A549 (cell line): ENCODE measurements around the gene SRI. TPM values are rescaled to one million over a fixed set of nuclear protein-coding genes. Genes with fewer than 3 reads are reported as not detected.

ENCODE experiments used
- ATAC-seq, 2 experiments: fragments of 200-7000 bp in 1 of 2; fragments of >200 bp in 1 of 2; cut with Nextera tagmentation in 1 of 2; cut with Tn5 transposase in 1 of 2; 3 replicates each; pipeline versions ENCODE4 v1.8.0 to v1.9.1; 2018 to 2020; ENCODE audit warnings: mild to moderate bottlenecking in 1 of 2, moderate library complexity in 1 of 2
- CTCF ChIA-PET: fragments of 300-600 bp; sonication (Branson Sonifier 250); formaldehyde crosslinking; extraction: SDS; loops from one replicate; lab custom pipeline; 2021; ENCODE audit warnings: antibody characterized with exemption, inconsistent platforms; lab: Yijun Ruan, JAX
- POLR2A ChIA-PET: fragments of 350-600 bp; formaldehyde crosslinking; extraction: SDS; loops from one replicate; lab custom pipeline; 2021; ENCODE audit warnings: antibody characterized with exemption, inconsistent platforms; lab: Yijun Ruan, JAX
- DNase-seq, 2 experiments: peaks; one replicate each; pipeline versions ENCODE4 v3.0.0 to v3.0.0-alpha.2; 2011 to 2016; ENCODE audit warnings: low read depth in 1 of 2, low spot score in 1 of 2
- FAIRE-seq: peaks from 2 replicates; lab custom pipeline; 2011; peaks lifted over from hg19 to GRCh38; lab: Jason Lieb, UNC
- H3K27ac ChIP-seq, 2 experiments: fragments of >200 bp; sonication (Bioruptor Twin); formaldehyde crosslinking; 3 replicates each; pipeline ENCODE4 v1.5.1; 2016 to 2017
- H3K4me1 ChIP-seq: fragments of >200 bp; sonication (Bioruptor Twin); formaldehyde crosslinking; 3 replicates; pipeline ENCODE4 v1.6.1; 2016
- H3K4me2 ChIP-seq: fragments of >200 bp; sonication (Bioruptor Twin); formaldehyde crosslinking; 3 replicates; pipeline ENCODE4 v1.6.1; 2016
- H3K4me3 ChIP-seq: fragments of >200 bp; sonication (Bioruptor Twin); formaldehyde crosslinking; 3 replicates; pipeline ENCODE4 v1.5.1; 2016
- H3K9me3 ChIP-seq: fragments of >200 bp; sonication (Bioruptor Twin); formaldehyde crosslinking; 3 replicates; pipeline ENCODE4 v1.6.1; 2016
- BHLHE40 ChIP-seq: IDR thresholded peaks from 2 replicates; pipeline ENCODE4 v1.6.1; 2012; ENCODE audit warnings: low read depth, low read length, inconsistent platforms
- CBX2 ChIP-seq: fragments of 200-600 bp; sonication (generic); IDR thresholded peaks from 2 replicates; pipeline ENCODE4 v1.6.1; 2016; ENCODE audit warnings: low read depth, mild to moderate bottlenecking, borderline replicate concordance
- CEBPB ChIP-seq, 2 experiments: fragments of >200 bp in 1 of 2; sonication (Bioruptor Twin) in 1 of 2; formaldehyde crosslinking in 1 of 2; IDR thresholded peaks; 2 replicates each; pipeline ENCODE4 v1.6.1; 2012 to 2016
- CTCF ChIP-seq: fragments of >200 bp; sonication (Bioruptor Twin); formaldehyde crosslinking; IDR thresholded peaks from 3 replicates; pipeline ENCODE4 v1.5.1; 2016
- E2F6 ChIP-seq: IDR thresholded peaks from 2 replicates; pipeline ENCODE4 v1.6.1; 2012; ENCODE audit warnings: low read depth, borderline replicate concordance
- EHF ChIP-seq: fragments of 250-450 bp; sonication (Bioruptor Pico); IDR thresholded peaks from 2 replicates; pipeline ENCODE4 v1.5.0; 2020; ENCODE audit warnings: mild to moderate bottlenecking
- EP300 ChIP-seq, 2 experiments: fragments of >200 bp; sonication (Bioruptor Twin); formaldehyde crosslinking; IDR thresholded peaks; 2 replicates in 1 of 2; 3 replicates in 1 of 2; pipeline ENCODE4 v1.6.1; 2016 to 2017
- GATA3 ChIP-seq: IDR thresholded peaks from 2 replicates; pipeline ENCODE4 v1.6.1; 2012; ENCODE audit warnings: borderline replicate concordance
- HDAC2 ChIP-seq: fragments of 200-600 bp; sonication (generic); IDR thresholded peaks from 2 replicates; pipeline ENCODE4 v1.6.1; 2016
- HOXA7 ChIP-seq: fragments of 250-450 bp; sonication (Bioruptor Pico); IDR thresholded peaks from 2 replicates; pipeline ENCODE4 v1.5.0; 2020; ENCODE audit warnings: mild to moderate bottlenecking, moderate library complexity
- HOXB13 ChIP-seq: fragments of 250-450 bp; sonication (Bioruptor Pico); IDR thresholded peaks from 2 replicates; pipeline ENCODE4 v1.5.0; 2020; ENCODE audit warnings: low read depth, mild to moderate bottlenecking, moderate library complexity
- MAFK ChIP-seq: fragments of 450-650 bp; IDR thresholded peaks from 2 replicates; pipeline ENCODE4 v1.6.1; 2014; ENCODE audit not compliant: partially characterized antibody
- MYC ChIP-seq: IDR thresholded peaks from 2 replicates; pipeline ENCODE4 v1.6.1; 2012; ENCODE audit warnings: mild to moderate bottlenecking, inconsistent platforms, low read length, improper control_type of control experiment, borderline replicate concordance
- NFE2L2 ChIP-seq: fragments of 150-350 bp; conservative IDR thresholded peaks from 2 replicates; pipeline ENCODE4 v1.6.1; 2014; ENCODE audit warnings: low read length
- NR3C1 ChIP-seq: fragments of >200 bp; sonication (Bioruptor Twin); formaldehyde crosslinking; IDR thresholded peaks from 3 replicates; pipeline ENCODE4 v1.6.1; 2017
- POLR2AphosphoS2 ChIP-seq: conservative IDR thresholded peaks from 2 replicates; pipeline ENCODE4 v1.6.1; 2012; ENCODE audit warnings: low read length, improper control_type of control experiment, inconsistent platforms
- RNF2 ChIP-seq: fragments of 200-600 bp; sonication (generic); IDR thresholded peaks from 2 replicates; pipeline ENCODE4 v1.6.1; 2016; ENCODE audit warnings: low read depth, mild to moderate bottlenecking, antibody characterized with exemption, moderate library complexity, borderline replicate concordance
- SMC3 ChIP-seq: fragments of >200 bp; sonication (Bioruptor Twin); formaldehyde crosslinking; IDR thresholded peaks from 3 replicates; pipeline ENCODE4 v1.6.1; 2018; ENCODE audit warnings: inconsistent platforms
- TP53 ChIP-seq: fragments of 250-450 bp; sonication (Bioruptor Pico); IDR thresholded peaks from 2 replicates; pipeline ENCODE4 v1.5.0; 2021; ENCODE audit warnings: mild to moderate bottlenecking, moderate library complexity
- ZC3H11A ChIP-seq: fragments of 450-650 bp; IDR thresholded peaks from 2 replicates; pipeline ENCODE4 v1.6.1; 2014; ENCODE audit warnings: antibody characterized with exemption, mild to moderate bottlenecking
- ZSCAN20 ChIP-seq: fragments of 250-450 bp; sonication (Bioruptor Pico); IDR thresholded peaks from 2 replicates; pipeline ENCODE4 v1.8.0; 2022; ENCODE audit warnings: mild to moderate bottlenecking, moderate library complexity
- WGBS: methylation state at CpG from one replicate; pipeline ENCODE4 v1.1.6; 2017; ENCODE audit errors: missing lambda C conversion rate; 5-methylcytosine and 5-hydroxymethylcytosine counted together
- polyA plus RNA-seq, 4 experiments: library from polyadenylated mRNA; depleted of rRNA in 3 of 4; stranded (reverse); fragments of >200 nt; fragmentation: RNase III in 1 of 4; extraction: RNeasy Plus Mini Kit Qiagen cat#74134 plus additional on column Dnase treatment in 1 of 4; gene quantifications; 2 replicates in 3 of 4; 3 replicates in 1 of 4; pipeline ENCODE4 v1.2.3, GENCODE V29; 2011 to 2017
- TF ChIP-seq, protein P1 (sequence below): fragments of 200-600 bp; sonication (generic); IDR thresholded peaks from 2 replicates; pipeline ENCODE4 v1.6.1; 2016; ENCODE audit warnings: antibody characterized with exemption, mild to moderate bottlenecking, moderate library complexity
- TF ChIP-seq, protein P2 (sequence below): IDR thresholded peaks from 2 replicates; pipeline ENCODE4 v1.6.1; 2012

SRI gene
- polyA plus RNA-seq, 2 of the 4 experiments (the other 2 are of a cell fraction), result 87.2 to 164 TPM

DNA sequence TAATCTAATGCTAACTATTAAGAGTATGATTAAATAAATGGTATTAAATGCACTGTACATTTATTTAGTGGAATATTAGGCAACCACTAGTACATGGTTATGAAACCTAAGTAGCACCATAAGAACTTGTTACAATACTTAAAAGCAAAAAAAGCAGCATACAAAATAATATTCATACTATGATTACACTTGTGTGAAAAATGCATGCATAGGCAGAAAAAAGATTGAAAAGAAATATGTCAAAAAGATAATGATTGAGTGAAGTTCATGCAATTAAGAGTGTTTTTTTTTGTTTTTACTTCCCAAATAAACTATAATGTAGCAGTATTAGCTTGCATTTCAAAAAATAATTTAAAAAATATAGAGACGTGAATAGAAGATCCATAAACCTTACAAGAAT is 20.0 kb upstream of the SRI start:
- WGBS, result 81% methylated on average over 1 of the region's 1 CpG
- DNase-seq (no peak), FAIRE-seq (no peak), ATAC-seq (no peak)
- ChIA-PET POLR2A (no interaction called here), CTCF (interaction anchor here (1.0 kb wide), 1 partner anchor 16 kb away, joined by 3 read pairs; no protein-coding TSS in a partner anchor)
- peak; percentile 51 for TF ChIP-seq MAFK
- TF ChIP-seq RNF2, result no peak
- H3K4me1 ChIP-seq, result no peaks in the 10 kb centered on the region
- no peak overlapping the region for H3K4me3 ChIP-seq
- H3K4me2 ChIP-seq, result no peak overlapping the region
- no peak overlapping the region for H3K27ac ChIP-seq
- no peaks in the 10 kb centered on the region for H3K9me3 ChIP-seq

DNA sequence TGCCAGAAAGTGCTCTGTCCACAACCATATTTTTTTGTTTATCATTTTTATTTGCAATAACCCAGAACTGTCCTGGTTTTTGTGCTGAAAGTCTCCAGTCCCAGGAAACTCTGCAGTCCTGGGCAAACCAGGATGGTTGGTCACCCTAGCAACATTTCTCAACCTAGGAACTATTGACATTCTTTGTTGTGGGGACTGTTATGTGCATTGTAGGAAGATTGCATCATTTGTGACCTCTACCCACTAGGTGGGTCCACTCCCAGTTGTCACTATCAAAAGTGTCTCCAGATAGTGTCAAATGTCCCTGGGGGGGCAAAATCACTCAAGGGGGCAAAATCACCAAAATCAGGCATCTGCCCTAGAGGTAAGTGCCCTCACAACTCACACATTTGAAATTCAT is 14.0 kb upstream of the SRI start:
- peaks cover 8% of the 10 kb centered on the region; the same call in 1 of the 3 replicates for H3K4me1 ChIP-seq
- peaks cover 4% of the 10 kb centered on the region; the same call in 1 of the 3 replicates for H3K9me3 ChIP-seq
- FAIRE-seq, result no peak
- no peak overlapping the region for H3K4me3 ChIP-seq
- H3K27ac ChIP-seq, result 0 out of 6 replicates have a peak overlapping the region, but pooled peaks of 1 of the 2 experiments have one; percentile 32
- ATAC-seq, result peak; percentile 46 to 71; a peak in 3 of 6 replicates
- ChIA-PET CTCF (no interaction called here), POLR2A (interaction anchor here (0.6 kb wide), 1 partner anchor 13 kb away, joined by 3 read pairs; no protein-coding TSS in a partner anchor)
- peak in 1 of 2 experiments; percentile 20 for DNase-seq
- H3K4me2 ChIP-seq, result no peak overlapping the region
- TF ChIP-seq ZSCAN20 (CRISPR knock-in tag) (no peak), CEBPB (IDR thresholded peaks at IDR 0.05) (peak in 1 of 2 experiments; percentile 35; a peak in 1 of 4 replicates), CTCF (no peak)

GRCh38 chr7:88230646-88231045 is 10.8 kb upstream of the SRI start:
- Histone ChIP-seq H3K27ac (no peak overlapping the region), H3K4me2 (no peak overlapping the region), H3K9me3 (peaks cover 10% of the 10 kb centered on the region; the same call in 2 of the 3 replicates), H3K4me1 (peaks cover 24% of the 10 kb centered on the region), H3K4me3 (no peak overlapping the region)
- ATAC-seq (no peak), DNase-seq (no peak), FAIRE-seq (no peak)
- ChIA-PET CTCF (no interaction called here), POLR2A (no interaction called here)
- WGBS, result 70% methylated on average over 5 of the region's 5 CpGs
- TF ChIP-seq MAFK, result no peak
- TF ChIP-seq GATA3, result no peak
- no peak for TF ChIP-seq E2F6
- no peak for TF ChIP-seq NR3C1
- TF ChIP-seq EHF, result no peak
- TF ChIP-seq HOXB13 (CRISPR knock-in tag), result no peak

GRCh38 chr7:88229302-88229995 is 9.6 kb upstream of the SRI start:
- Histone ChIP-seq H3K4me2 (no peak overlapping the region), H3K4me1 (peaks cover 36% of the 10 kb centered on the region), H3K9me3 (peaks cover 10% of the 10 kb centered on the region; the same call in 2 of the 3 replicates), H3K4me3 (no peak overlapping the region), H3K27ac (no peak overlapping the region)
- ATAC-seq (no peak), DNase-seq (no peak), FAIRE-seq (no peak)
- CTCF ChIA-PET, result interaction anchor here (0.8 kb wide), 1 partner anchor 9 kb away, joined by 4 read pairs; the partner anchor contains the start of gene SRI
- WGBS, result 90% methylated on average over 4 of the region's 4 CpGs
- POLR2A ChIA-PET, result no interaction called here
- TF ChIP-seq EP300 (IDR thresholded peaks at IDR 0.05), result no peak
- TF ChIP-seq HDAC2, result no peak
- TF ChIP-seq, protein P1, sequence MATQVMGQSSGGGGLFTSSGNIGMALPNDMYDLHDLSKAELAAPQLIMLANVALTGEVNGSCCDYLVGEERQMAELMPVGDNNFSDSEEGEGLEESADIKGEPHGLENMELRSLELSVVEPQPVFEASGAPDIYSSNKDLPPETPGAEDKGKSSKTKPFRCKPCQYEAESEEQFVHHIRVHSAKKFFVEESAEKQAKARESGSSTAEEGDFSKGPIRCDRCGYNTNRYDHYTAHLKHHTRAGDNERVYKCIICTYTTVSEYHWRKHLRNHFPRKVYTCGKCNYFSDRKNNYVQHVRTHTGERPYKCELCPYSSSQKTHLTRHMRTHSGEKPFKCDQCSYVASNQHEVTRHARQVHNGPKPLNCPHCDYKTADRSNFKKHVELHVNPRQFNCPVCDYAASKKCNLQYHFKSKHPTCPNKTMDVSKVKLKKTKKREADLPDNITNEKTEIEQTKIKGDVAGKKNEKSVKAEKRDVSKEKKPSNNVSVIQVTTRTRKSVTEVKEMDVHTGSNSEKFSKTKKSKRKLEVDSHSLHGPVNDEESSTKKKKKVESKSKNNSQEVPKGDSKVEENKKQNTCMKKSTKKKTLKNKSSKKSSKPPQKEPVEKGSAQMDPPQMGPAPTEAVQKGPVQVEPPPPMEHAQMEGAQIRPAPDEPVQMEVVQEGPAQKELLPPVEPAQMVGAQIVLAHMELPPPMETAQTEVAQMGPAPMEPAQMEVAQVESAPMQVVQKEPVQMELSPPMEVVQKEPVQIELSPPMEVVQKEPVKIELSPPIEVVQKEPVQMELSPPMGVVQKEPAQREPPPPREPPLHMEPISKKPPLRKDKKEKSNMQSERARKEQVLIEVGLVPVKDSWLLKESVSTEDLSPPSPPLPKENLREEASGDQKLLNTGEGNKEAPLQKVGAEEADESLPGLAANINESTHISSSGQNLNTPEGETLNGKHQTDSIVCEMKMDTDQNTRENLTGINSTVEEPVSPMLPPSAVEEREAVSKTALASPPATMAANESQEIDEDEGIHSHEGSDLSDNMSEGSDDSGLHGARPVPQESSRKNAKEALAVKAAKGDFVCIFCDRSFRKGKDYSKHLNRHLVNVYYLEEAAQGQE, result no peak
- TF ChIP-seq ZC3H11A, result no peak
- no peak for TF ChIP-seq TP53
- TF ChIP-seq, protein P2, sequence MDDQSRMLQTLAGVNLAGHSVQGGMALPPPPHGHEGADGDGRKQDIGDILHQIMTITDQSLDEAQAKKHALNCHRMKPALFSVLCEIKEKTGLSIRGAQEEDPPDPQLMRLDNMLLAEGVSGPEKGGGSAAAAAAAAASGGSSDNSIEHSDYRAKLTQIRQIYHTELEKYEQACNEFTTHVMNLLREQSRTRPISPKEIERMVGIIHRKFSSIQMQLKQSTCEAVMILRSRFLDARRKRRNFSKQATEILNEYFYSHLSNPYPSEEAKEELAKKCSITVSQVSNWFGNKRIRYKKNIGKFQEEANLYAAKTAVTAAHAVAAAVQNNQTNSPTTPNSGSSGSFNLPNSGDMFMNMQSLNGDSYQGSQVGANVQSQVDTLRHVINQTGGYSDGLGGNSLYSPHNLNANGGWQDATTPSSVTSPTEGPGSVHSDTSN, result no peak
- TF ChIP-seq CBX2, result no peak
- no peak for TF ChIP-seq SMC3
- TF ChIP-seq HOXA7, result no peak
- TF ChIP-seq MYC, result no peak
- no peak for TF ChIP-seq POLR2AphosphoS2
- TF ChIP-seq MAFK, result no peak
- no peak for TF ChIP-seq BHLHE40
- TF ChIP-seq NFE2L2, result no peak
